Ecto neural progenitor cell (in vitro differentiated cells): Measurements from ENCODE around the gene DDX54.
A peak's percentile ranks its signal among the peaks of the same experiment; 100 is the strongest.
"Not testable (repeated sequence)": the region's sequence is repeated elsewhere in the genome, so short reads cannot be mapped to it uniquely, and the experiment has no call there.

Experiments
- DNase-seq: peaks from one replicate; pipeline ENCODE4 v3.0.0-alpha.2; 2018; ENCODE audit warnings: low spot score

Gene DDX54

DNA sequence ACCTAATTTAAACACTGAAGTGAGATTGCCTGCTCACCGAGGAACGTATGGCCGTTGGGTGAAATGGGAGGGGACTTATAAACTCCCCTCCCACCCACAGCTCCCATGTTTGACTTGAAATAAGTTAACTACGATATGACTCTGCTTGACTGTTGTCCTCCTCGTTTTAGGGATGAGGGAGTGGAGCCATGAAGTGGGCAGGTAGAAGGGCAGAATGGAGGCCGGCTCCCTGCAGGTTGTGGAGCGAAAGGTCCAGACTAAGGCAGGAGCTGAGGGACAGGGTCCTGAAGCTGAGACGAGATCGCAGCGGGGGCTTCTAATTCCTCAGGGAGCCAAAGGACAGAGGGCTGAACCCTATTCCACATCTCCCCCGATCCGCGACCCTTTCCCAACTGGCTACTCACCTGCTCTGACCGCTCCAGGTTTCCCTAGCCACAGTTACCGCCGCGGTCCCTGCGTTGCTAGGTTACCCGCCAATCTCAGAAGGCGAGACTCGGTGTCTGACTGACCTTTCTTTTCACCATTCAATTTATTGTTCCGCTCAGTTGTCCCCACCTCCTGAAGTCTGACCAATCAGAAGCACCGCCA, 35.4 kb upstream of the DDX54 start:
- no peak for DNase-seq

GRCh38 chr12:113216027-113216426, 30.7 kb upstream of the DDX54 start:
- no peak for DNase-seq

GRCh38 chr12:113214895-113215400, 29.7 kb upstream of the DDX54 start:
- DNase-seq: no peak

DNA sequence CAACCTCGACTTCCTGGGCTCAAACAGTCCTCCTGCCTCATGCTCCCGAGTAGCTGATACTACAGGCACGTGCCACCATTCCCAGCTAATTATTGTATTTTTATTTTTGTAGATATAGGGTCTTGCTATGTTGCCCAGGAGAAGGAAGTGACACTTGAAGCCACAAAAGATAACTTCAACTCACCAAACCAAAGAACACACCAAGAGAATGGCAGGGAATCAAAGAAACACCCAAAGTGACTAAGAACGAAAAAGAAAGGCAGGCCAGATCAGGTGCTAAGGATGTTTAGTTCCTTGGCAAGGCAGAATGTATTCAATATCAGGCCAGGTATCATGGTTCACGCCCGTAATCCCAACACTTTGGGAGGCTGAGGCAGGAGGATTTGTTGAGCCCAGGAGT, 25.9 kb upstream of the DDX54 start:
- no peak for DNase-seq

DNA sequence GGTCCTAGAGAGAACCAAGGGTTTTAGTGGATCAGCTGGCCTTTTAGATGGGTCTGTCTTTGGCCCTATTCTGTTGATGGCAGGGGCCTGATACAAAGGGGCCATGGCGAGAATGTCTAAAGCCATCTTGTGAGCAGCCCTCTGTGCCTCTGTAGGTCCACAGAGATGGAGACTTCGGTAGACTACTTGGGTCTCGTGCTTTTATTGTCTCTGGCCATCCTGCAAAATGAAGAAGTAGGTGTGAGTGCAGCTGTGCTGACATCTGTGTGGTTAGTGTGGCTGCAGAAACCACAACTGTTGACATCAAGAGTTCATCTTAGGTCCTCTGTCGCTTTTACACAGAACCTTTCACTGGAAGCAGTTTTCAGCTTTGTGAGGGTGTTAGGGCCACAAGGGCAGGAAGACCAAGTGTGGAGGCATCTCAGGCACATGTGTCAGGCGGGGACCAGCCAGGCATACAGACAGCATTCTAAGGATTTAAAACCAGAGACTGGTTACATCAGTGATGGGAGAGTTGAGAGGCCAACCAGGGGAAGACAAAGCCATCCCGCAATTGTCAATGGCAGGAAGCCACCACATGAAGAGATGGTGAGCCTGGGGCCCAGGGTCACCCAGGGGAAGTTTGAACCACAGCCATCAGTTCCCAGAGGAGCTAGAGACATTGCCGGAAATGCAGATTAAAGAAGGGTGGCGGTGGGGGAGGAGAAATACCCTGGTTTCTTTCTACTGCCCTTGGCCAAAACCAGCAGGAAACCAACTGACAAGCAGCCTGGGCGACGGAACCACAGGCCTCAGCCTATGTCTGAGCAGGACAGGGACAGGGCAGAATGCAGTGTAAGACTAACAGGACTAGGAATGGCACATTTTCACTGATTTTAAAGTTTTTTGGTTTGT, 23.0 kb upstream of the DDX54 start:
- DNase-seq: no peak

DNA sequence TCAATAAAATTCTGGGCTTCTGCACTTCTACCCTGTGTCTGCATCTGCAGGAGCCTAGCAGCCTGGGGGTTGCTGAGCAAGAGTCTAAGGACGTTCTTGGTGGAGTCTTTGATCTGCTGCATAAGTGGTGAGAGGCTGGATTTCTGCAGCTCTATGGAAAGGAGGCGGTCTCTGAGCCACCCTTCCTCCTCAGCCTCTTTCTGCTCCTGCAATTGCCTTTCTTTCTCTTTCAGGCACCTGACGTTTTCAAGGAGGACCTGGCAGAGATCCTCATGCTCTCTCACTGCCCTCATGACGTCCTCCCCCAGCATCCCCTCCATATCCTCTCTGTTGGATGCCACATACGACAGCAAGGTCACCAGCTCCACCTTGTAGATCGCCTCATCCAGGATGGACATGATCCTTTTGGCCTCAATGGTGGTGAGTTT, 22.3 kb upstream of the DDX54 start:
- no peak for DNase-seq

DNA sequence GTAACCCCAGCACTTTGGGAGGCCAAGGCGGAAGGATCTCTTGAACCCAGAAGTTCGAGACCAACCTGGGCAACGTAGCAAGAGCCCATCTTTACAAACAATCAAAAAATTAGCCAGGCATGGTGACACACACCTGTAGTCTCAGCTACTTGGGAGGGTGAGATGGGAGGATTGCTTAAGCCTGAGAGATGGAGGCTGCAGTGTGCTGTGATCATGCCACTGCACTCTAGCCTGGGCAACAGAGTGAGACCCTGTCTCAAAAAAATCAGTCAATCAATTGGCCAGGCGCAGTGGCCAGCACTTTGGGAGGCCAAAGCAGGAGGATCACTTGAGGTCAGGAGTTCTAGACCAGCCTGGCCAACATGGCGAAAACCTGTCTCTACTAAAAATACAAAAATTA, 21.5 kb upstream of the DDX54 start:
- not testable (repeated sequence) for DNase-seq

- no peak for DNase-seq
Observed at GRCh38 chr12:113204804-113205203, 19.5 kb upstream of the DDX54 start.

DNA sequence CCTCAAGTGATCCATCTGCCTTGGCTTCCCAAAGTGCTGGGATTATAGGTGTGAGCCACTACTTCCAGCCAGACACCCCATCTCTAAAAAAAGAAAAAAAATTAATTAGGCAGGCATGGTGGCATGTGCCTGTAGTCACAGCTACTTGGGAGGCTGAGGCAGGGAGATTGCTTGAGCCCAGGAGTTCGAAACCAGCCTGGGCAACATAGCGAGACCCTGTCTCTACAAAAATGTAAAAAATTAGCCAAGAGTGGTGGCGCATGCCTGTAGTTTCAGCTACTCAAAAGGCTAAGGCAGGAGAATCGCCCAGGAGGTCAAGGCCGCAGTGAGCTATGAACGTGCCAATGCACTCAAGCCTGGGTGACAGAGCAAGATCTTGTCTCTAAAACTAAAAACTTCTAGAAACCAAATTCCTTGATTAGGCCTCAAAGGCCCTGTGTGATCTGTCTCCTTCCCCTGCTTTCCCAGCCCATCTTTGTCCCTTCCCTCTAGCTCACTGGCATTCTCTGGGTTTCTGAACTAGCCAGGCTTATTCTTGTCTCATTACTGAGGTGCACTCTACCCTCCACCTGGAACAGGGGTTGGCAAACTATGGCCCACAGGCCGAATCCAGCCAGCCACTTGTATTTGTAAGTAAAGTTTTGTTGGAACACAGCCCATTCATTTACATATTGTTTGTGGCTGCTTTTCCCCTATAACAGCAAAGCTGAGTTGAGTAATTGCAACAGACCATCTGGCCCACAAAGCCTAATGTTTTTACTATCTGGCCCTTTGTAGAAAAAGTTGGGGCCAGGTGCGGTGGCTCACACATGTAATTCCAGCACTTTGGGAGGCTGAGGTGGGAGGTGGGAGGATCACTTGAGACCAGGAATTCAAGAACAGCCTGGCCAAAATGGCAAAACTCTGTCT, 18.8 kb upstream of the DDX54 start:
- DNase-seq: no peak

DNA sequence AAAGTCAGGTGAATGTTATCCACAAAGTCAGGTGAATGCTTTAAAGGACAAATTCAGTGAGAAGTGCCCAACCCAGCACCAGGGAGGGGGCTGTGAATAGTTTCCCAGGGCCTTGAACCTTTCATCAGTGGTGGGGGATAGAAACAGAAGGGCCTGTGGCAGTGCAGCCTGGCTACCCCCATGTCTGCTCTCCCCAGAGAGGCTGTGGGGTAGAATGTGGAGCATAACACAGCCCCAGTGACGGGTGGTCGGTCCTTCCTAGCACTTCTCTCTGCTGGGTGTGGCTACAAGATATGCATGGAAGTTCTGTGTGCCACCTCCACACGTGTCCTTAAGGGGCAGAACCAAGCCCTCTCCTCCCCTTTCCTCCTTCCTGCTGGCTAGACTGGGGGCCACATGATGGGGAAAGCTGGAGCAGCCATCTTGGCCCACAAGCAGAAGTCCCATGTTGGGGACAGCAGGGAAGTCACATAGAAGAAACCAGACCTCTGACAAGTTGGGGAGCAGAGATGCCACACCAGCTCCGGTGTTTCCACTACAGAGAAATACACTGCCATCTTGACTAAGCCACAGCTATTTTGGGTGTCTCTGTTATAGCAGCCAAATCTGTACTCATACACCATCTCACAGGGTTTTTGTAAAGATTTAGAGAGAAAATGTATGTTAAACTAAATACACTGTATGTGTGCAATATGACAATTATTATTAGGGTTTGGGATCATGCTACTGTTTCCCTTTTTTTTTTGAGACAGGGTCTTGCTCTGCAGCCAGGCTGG, 17.2 kb upstream of the DDX54 start:
- no peak for DNase-seq

- no peak for DNase-seq
Observed at GRCh38 chr12:113201187-113202177, 16.2 kb upstream of the DDX54 start.

DNA sequence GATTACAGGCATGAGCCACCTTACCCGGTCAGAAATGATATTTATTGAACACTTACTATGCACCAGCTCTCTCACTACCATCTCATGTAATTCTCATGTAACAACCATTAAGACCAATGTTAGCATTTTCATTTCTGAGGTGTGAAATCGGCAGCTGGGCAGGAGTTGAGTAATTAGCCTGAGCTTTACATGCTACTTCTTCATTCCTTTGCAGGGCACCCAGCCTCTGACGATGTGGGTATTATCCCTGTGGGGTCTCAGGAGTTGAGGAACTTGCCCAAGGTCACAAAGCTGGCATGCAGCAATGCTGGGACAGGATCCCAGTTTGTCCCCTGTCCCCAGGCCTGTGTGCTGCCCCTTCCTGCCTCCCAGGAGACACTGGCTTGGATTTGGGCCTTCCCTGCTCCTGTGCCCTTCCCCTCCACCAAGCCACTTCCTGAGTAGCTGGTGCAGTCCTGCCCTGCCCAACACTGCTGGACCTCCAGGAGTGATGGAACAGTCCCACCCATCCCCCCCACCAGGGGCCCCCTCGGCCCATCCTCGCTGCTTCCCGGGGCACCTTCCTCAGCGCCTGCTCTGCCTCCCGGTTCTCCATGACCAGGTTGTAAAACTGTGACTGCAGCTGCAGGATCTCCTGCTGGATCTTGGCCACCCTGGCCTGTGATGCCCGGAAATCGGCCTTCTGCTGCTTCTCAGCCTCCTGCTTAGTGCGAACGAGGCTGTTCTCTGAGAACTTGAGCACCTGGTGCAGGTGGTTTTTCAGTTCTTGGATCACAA, 14.9 kb upstream of the DDX54 start:
- DNase-seq: no peak

- DNase-seq: no peak
Observed at GRCh38 chr12:113198296-113198695, 13.0 kb upstream of the DDX54 start.

- DNase-seq: no peak
Observed at GRCh38 chr12:113197518-113198077, 12.3 kb upstream of the DDX54 start.

- DNase-seq: peak; percentile 68
Observed at GRCh38 chr12:113196990-113197389, 11.7 kb upstream of the DDX54 start.

- DNase-seq: no peak
Observed at GRCh38 chr12:113196582-113196981, 11.3 kb upstream of the DDX54 start.

DNA sequence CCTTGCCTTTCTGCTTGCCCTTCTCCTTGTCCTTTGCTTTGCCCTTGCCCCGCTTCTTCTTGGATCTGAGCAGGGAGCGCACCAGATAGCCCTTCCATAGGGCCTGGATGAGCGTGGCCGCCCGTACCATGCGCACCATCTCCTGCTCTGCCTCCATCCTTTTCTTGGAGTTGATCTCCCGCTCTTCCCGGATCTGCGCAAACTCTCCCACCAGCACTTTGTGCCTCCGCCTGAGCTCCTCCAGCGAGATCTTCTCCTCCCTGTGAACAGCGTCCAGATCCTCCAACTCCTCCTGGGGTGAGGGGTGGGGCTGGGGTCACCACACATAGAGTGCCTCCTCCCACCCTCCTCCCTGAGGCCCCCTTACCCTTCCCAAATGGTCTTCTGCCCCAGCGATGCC, 10.3 kb upstream of the DDX54 start:
- DNase-seq: no peak

- DNase-seq: no peak
Observed at GRCh38 chr12:113194971-113195391, 9.7 kb upstream of the DDX54 start.

- DNase-seq: no peak
Observed at GRCh38 chr12:113191227-113191626, 5.9 kb upstream of the DDX54 start.
